HG02938 (cell line): ENCODE results near the gene SPPL2A.

Source experiments
- ATAC-seq: cut with Tn5 transposase; IDR thresholded peaks from one replicate; pipeline ENCODE4 v1.9.1; 2021; ENCODE audit warnings: mild to moderate bottlenecking, moderate library complexity; ENCODE audit not compliant: unreplicated experiment

SPPL2A gene

DNA sequence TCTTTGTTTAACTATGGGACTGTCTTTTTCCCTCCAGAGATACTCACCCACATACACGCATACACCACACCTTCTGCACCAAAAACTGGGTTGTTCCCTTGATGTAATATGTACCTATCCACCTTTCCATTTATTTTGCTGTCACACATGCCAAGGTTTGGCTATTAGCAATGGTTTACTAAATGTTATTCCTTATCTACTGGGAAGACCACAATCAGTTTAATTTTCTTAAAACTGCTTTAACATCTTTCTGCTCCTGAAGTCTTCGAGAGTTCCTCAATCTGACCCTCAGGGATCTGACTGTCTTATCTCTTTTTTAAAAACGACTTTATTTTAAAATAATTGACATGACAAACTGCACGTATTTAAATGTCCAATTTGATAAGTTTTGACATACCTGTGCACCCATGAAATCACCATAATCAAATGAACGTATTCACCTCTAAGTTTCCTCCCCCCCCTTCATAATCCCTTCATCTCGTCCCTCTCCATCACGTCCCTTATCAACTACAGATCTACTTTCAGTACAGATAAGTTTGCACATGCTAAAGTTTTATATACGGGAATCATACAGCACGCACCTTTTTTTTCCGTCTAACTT lies 78.1 kb downstream of the SPPL2A start:
- peak; percentile 0 for ATAC-seq

DNA sequence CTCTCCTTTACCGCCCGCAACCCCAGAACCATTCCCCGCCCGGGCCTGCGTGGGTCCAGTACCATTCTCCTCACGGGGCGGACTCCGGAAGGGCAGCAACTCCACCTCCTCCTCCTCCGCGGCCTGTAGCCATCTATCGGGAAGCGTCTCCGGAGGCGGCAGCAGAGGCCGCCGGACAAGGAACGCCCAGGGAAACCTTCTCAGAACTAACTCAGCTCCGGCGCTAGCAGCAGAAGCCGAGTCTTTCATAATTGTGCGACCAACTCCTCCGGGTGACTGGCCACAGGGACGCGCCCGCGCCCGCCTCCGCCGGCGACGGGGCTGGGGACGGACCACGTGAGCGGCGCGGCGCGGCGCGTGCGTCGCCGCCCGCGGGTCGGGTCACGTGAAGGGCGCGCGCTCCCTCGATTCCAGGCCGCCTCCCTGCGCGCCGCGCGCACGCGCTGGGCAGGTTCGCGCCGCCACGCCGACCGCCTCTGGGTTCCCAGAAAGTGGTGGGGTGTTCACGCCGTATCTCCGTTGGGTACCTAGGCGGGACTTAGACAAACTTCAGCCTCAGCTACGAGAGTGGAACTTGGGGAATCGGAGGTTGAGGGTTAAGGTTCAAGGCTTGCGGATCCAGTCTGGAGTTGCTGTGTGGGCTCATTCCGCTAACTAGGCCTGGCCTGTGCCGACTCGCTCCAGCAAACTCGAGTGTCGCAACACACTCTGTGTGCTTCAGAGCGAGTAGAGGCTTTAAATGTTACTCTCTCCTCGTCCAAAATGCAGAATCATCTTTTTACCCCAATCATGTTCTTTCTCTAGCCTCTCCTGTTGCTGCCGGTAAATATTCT lies 78.8 kb downstream of the SPPL2A start, which contains the start of gene TRPM7:
TRPM7 (minus strand) TSS at position 329 of the 833 bp plus-strand sequence; CDS start at position 65, 264 bp downstream.
- peak; percentile 68 for ATAC-seq

DNA sequence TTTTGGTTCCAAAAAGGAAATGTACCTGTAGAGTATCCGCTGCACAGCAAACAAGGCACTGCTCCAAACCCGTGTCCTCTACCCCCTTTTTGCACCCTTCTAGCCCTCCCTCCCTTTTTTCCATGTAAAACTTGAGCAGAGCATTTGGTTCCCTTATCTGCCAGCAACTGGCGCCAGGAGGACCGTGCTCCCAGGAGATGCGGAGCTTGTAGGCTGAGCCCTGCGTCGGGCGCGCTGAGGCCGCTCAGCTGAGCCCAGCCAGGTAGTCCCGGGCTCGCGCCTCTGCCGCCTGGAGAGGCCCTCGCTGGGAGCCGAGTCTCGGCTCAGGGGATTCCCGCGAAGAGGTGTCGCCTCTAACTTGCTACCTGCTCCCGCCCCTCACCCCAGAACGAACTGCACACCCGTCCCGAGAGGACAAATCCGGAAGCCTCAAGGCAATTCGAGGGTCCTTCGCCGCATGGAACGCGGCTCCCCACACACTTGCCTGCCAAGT lies 79.5 kb downstream of the SPPL2A start:
- peak; percentile 41 for ATAC-seq

DNA sequence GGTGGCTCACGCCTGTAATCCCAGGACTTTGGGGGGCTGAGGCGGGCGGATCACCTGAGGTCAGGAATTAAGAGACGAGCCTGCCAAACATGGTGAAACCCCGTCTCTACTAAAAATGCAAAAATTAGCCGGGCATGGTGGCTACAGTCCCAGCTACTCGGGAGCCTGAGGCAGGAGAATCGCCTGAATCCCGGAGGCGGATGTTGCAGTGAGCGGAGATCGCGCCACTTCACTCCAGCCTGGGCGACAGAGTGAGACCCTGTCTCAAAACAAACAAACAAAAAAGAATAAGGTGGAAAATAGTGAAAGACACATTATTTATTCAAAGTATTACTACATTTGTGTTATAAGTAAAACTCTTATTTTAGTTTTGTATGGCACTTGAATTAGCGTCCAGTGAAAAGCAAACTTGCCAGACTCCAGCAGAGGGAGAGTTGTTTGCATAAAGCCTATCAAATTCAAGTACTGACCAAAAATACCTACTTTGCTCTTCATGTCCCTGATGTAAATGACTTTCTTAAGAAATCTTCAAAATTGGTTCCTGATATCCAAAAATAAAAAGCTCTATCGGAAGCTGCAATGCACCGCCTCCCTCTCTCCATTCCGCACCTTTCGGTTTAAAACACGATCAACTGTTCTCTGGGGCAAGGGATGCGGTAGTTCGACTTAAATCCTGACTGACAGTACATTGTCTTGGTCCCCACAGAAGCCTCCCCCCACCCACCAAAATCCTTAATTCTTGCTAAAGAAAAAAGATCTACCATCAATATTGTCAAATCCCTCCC lies 80.1 kb downstream of the SPPL2A start:
- ATAC-seq: no peak

DNA sequence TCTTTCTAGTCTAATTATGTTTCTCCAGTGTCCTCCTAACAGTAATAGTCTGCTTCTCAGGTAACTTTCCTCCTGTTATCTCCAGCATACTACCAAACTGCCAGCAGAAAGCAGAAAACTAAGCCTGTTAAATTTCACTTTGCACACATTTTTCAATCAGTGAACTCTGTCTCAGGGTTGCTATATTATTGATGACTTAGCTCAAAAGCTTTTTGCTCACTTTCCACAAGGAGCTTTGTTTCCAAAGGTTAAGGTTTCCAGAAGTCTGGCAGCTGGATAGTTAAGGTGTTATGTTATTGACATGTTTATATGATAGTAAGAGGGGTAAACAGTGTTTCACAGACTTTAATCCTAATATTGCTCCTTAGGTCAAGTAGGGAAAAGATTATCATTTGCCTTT lies 84.0 kb downstream of the SPPL2A start:
- no peak for ATAC-seq

DNA sequence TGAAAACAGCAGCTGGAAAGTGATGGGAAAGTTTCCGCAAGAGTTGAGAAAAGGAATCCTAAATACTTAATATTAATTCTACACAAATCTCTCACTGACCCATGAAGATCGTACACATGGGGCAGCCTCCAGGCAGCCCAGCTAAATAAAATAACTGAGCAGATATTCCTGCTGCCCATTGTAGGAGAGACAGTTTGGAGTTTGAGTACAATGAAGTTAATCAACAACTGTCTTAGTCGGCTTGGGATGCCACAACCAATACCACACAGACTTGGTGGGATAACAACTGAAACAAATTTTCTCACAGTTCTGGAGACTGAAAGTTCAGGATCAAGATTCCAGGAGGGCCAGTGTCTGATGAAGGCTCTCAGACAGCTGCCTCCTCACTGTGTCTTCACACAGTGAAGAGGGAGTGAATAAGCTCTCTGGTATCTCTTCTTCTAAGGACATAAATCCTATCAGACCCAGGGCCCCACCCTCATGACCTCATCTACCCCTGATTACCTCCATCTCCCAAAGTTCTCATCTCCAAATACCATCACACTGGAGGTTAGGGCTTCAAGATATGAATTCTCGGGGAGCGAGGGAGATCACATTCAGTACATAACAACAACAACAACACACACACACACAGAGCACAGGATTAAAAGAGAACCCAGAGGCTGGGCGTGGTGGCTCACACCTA lies 88.6 kb downstream of the SPPL2A start:
- no peak for ATAC-seq

DNA sequence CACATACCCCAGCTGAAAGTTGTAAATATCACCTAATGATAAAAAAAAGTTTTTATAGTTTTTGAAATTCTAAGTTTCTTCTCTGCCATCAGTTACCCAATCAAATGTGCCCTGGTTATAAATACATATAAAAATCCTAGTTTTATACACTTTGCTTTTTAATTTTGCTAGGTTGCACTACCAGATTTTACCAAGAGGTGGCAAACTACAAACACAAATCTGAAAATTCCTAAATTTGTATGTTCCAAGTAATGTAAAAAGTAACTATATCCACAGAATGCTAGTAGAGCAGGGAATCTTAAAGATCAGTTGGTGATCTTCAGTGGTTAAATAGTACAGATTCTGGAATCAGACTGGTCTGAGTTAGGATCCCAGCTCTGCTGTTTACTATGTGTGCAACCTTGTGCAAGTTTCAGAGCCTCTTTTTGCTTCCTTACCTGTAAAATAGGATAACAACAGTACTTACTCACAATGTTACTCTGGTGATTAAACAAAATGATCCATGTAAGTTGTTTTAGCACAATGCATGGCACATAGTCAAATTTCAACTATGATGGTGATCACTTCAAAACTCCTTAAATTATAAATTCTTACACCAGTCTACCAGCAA lies 89.9 kb downstream of the SPPL2A start:
- no peak for ATAC-seq

DNA sequence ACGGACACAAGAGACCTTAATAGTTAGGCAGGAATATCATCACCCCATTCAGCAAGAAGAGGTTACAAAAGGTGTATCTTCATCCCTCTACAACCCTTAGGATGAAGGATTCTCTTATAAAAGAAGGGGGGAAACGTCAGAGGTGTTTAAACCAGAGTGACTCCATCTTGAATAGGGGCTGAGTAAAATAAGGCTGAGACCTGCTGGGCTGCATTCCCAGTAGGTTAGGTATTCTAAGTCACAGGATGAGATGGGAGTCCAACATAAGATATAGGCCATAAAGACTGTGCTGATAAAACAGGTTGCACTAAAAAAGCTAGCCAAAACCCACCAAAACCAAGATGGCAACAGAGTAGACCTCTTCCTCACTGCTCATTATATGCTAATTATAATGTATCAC lies 95.4 kb downstream of the SPPL2A start:
- ATAC-seq: no peak

DNA sequence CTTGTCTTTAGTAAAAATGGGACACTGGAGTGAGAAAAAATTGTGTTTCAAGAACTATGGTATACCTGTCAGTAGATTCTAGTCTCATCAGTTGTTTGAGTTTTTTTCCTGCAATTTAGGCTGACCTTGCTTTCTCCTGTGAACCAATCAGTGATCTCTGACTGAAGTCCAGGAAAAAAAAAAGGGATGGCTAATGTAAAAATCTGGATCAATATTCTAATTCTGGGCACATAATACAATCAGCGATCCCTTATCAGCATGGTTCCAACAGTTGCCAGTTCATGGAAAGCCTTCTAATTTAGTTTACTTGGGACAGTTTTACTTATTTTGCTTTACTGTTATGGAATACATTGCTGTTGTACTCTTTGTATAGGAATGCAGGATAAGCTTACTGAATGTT lies 95.9 kb downstream of the SPPL2A start:
- no peak for ATAC-seq

DNA sequence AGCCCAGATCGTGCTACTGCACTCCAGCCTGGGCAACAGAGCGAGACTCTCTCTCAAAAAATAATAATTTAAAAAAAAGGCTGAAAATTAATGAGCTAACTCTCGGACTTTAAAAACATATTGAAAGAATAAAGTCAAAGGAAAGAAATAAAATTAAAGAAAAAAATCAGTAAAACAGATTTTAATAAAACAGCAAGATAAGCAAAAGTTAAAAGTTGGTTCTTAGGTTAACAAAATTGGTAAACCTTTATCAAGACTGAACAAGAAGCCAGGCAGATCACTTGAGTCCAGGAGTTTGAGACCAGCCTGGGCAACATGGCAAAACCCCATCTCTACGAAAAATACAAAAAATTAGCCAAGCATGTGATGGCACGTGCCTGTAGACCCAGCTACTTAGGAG lies 99.6 kb downstream of the SPPL2A start:
- no peak for ATAC-seq

DNA sequence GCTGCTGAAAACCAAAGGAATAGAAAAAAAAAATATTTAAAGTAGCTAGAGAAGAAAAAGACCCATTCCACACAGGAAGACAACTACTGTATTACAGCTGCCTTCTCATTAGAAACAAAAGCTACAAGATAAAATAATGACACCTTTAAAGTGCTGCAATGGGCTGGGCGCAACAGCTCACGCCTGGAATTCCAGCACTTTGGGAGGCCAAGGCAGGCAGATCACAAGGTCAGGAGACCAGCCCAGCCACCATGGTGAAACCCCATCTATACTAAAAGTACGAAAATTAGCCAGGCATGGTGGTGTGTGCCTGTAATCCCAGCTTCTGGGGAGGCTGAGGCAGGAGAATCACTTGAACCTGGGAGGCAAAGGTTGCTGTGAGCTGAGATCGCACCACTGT lies 110.0 kb downstream of the SPPL2A start:
- no peak for ATAC-seq

DNA sequence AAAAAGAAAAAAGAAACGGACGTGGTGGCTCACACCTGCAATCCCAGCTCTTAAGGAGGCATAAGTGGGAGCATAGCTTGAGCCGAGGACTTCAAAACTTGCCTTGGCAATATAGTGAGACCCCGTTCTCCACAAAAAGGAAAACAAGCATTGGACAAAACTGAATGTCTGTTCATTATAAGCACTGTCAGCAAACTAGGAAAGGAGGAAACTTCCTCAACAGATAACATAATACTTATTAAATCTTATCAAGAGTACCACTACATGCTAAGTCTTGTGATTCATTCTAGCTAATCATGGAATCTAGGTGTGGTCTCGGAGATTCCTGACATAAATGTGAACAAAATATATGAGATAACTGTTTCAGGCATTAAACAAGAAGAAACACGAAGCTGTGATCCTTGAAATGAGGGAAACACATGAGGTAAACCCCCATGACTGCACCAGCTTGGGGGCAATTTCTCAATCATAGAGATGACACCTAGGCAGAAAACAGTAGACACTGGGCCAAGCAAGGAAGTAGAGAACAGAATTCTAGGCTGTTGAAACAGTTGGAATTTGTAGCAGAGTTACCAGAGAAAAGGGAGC lies 112.3 kb downstream of the SPPL2A start:
- no peak for ATAC-seq

DNA sequence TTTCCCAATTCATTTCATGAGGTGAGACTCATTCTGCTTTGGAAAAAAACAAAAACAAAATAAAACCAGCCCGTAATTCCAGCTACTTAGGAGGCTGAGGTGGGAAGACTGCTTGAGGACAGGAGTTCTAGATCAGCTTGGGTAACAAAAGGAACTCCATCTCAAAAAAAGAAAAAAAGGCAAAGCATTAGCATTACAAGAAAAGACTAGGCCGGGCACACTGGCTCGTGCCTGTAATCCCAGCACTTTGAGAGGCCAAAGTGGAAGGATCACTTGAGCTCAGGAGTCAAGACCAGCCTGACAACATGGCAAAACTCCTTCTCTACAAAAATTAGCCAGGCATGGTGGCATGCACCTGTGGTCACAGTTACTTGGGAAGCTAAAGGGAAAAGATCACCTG lies 112.8 kb downstream of the SPPL2A start:
- ATAC-seq: no peak
